HG02678 (cell line): ENCODE data around the gene SLC7A8.

ENCODE experiments used
- ATAC-seq: cut with Tn5 transposase; IDR thresholded peaks from one replicate; pipeline ENCODE4 v1.9.1; 2021; ENCODE audit warnings: mild to moderate bottlenecking, moderate library complexity; ENCODE audit not compliant: unreplicated experiment

The SLC7A8 gene

DNA sequence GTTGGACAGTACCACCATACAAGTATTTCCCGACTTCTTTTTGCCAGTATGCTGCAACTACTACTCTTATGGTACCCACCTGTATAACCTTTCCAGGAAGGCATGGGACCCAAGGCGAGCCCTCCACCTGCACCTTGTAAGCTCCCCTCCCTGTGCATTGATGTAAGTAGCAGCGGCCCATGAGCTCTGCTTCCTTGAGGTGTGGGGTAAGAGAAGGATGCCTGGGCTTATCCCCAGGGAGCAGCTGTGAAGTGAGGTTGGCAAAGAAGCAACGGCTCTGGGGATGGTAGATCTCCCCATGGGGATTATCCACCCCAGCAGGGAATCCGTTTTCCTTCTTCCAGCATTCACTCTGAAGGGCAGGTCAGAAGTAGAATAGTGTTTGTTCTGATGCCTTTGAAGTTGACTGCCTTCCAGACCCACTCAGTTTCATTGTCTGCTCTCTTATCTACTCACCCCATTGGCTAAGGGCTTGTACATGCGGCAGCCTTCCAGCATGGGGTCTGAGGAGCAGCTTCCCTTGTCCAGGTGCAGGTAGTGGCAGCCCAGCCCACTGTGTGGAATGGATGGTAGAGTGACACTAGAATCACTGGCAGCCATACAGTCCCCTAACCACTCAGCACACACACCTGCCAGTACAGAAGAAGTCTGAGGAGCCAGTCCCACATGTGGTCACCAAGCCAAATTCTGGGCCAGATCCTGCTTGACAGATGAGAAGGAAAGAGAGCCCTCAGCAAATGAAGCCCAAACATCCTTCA lies 82.1 kb downstream of the SLC7A8 start:
- ATAC-seq, result no peak

GRCh38 chr14:23099212-23099861 lies 84.1 kb downstream of the SLC7A8 start:
- ATAC-seq, result no peak

GRCh38 chr14:23097786-23098185 lies 85.7 kb downstream of the SLC7A8 start:
- no peak for ATAC-seq

GRCh38 chr14:23095196-23096108 lies 88.0 kb downstream of the SLC7A8 start, which contains the start of gene C14orf119:
Gene C14orf119 (plus strand): TSS chr14:23095505. CDS start chr14:23097659, 2,154 bp downstream.
- peak; percentile 88 for ATAC-seq

GRCh38 chr14:23094666-23095195 lies 88.7 kb downstream of the SLC7A8 start, which contains the start of gene ACIN1:
Gene ACIN1 (minus strand): TSS chr14:23095136. CDS start chr14:23095112, 24 bp downstream.
- peak; percentile 31 for ATAC-seq

GRCh38 chr14:23093991-23094665 lies 89.3 kb downstream of the SLC7A8 start:
- no peak for ATAC-seq

- ATAC-seq, result no peak
Measured at GRCh38 chr14:23093526-23093925, 89.9 kb downstream of the SLC7A8 start.

GRCh38 chr14:23093104-23093503 lies 90.4 kb downstream of the SLC7A8 start:
- ATAC-seq, result no peak

- no peak for ATAC-seq
Measured at GRCh38 chr14:23091294-23092225, 91.9 kb downstream of the SLC7A8 start.

GRCh38 chr14:23090254-23090636 lies 93.2 kb downstream of the SLC7A8 start:
- no peak for ATAC-seq

GRCh38 chr14:23089498-23090253 lies 93.8 kb downstream of the SLC7A8 start:
- ATAC-seq, result no peak

- no peak for ATAC-seq
Measured at GRCh38 chr14:23086565-23086964, 96.9 kb downstream of the SLC7A8 start.

- ATAC-seq, result no peak
Measured at GRCh38 chr14:23085458-23085857, 98.0 kb downstream of the SLC7A8 start.

DNA sequence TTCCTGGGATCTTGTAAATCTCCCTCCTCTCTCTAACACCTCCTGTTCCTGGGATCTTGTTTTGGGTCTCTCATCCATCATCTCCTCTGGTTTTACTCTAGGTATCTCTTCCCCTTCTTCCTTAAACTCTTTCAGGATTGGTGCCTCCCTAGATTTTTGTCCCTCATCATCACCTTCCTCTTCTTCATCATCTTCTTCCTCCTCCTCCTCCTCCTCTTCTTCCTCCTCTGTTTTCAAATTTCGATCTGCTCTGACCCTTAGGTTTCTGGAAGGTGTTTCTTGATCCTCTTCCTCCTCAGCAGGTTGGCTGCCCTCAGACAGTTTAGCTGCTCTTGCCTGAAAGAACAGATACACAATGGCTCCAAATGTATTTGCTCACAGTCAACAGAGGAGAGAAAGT lies 103.0 kb downstream of the SLC7A8 start:
- no peak for ATAC-seq

DNA sequence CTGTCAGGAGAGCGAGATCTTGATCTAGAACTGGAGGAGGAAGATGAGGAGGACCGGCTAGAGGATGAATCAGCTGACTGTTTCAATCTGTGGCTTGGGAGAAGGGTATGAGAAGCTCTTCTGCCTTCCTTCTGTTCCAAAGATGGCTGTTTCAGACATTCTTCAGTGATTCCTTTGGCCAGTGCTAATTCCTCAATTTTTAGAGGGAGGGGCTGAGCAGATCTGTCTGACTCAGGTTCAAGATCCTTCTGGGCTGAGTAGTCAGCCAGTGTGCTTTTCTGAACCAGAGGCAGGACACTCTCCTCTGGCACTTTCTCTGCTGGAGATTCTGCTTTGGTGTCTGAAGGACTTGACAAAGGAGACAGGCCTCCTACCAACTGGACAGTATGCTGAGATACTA lies 103.7 kb downstream of the SLC7A8 start:
- ATAC-seq, result no peak

GRCh38 chr14:23078692-23079116 lies 104.8 kb downstream of the SLC7A8 start:
- ATAC-seq, result no peak

DNA sequence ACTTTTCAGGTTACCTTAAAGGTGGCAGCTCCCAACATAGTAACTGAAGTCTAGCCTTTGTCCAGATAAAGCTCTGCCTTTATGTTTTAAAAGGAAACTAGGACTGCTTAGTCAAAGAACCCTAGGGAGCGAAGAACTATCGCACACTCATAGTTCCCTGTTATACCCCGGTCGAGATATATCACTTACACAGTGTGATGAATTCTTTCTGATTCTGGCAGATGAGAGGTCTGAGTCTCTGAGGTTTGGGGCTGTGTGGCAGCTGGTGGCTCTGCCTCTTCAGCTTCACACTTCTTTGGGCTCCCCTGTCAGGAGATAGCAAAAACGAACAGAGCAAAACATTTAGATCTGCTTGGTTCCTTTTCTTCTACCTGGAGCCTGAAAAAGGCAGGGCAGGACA lies 105.5 kb downstream of the SLC7A8 start:
- no peak for ATAC-seq

DNA sequence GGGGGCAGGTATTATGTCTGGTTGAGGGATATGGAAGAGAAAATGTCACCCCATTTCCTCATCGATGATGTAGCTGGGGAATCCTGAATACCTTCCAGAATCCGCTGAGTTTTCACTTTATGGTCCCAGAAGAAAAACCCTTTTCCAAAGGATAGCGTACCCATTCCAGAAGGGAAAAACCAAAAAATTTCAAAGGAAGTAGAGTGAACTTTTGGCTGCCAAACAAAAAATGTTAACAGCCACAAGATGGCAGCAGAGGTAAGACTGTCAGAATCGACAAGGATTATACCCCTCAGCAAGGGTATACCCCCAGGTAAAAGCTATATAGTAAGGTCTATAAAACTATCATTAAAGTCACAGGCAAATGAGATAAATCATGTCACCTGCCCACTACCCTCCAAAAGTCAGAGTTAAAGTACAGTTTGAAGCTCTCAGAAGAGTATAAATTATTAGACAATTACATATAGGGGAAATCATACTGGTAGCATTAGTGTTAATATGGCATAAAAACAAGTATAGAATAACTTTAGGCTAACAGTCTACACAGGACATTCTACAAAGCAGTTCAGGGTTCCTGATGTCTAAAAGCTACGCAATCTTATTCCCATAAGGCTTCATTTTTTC lies 106.6 kb downstream of the SLC7A8 start:
- ATAC-seq, result no peak
